Measurements from ENCODE around the gene KLK13. TPM values are rescaled to one million over a fixed set of nuclear protein-coding genes. Genes with fewer than 3 reads are reported as not detected.
A peak's percentile ranks its signal among the peaks of the same experiment; 100 is the strongest.

The KLK13 gene
- polyA plus RNA-seq, 3 donors: not detected

DNA sequence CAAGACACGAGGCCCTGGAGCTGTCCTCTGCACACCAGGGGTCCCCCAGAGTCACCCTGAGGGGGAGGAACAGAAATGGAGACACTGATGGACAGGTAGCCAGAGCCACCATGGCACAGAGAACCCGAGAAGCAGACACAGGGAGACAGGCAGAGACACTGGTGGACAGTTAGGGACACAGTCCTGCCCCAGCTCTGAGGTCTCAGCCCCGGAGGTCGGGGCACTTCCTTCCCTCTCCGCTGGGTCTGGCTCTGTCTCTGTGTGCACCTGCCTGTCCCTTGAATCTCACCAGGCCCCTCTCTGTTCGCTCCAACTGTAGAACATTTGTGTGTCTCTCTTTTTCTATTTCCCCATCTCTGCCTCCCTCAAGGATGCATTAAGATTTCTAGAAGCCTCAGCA lies 13.2 kb upstream of the KLK13 start:
- no peaks in the 10 kb centered on the region for H3K36me3 ChIP-seq (replicated peaks in 1 of 2; ENCODE audit: control insufficient read depth in 1 of 2, insufficient read depth in 2 of 2, low read length in 2 of 2)
- H3K4me1 Mint-ChIP-seq: no peaks in the 10 kb centered on the region
- no peaks in the 10 kb centered on the region for H3K27me3 ChIP-seq (ENCODE audit: control insufficient read depth in 2 of 2, insufficient read depth in 2 of 2, low read length in 2 of 2)
- intact Hi-C loops (cut with micrococcal nuclease): no loop called here
- peaks cover 0 to 14% (median 9%) of the 10 kb centered on the region in 7 donors for H3K9me3 Mint-ChIP-seq
- H2AFZ ChIP-seq (ENCODE audit: insufficient read depth, low read depth, low read length, poor library complexity, severe bottlenecking): no peak overlapping the region
- DNase-seq: no peak
- peaks cover 7 to 27% (median 16%) of the 10 kb centered on the region in 3 donors for H3K27me3 Mint-ChIP-seq (ENCODE audit: low read depth in 3 of 3)
- no peak overlapping the region for H3K27ac ChIP-seq (ENCODE audit: low read depth in 1 of 2, low read length in 2 of 2)
- no peak overlapping the region for H3K4me2 ChIP-seq (replicated peaks; ENCODE audit: extremely low read depth, low read length, poor library complexity, severe bottlenecking)
- no peak overlapping the region for H3K4me3 Mint-ChIP-seq
- H3K27ac Mint-ChIP-seq: no peak overlapping the region
- H4K20me1 ChIP-seq (ENCODE audit: insufficient read depth, low read length): no peaks in the 10 kb centered on the region
- 66% methylated on average over 4 of the region's 6 CpGs for WGBS (ENCODE audit: insufficient coverage)
- H3K4me1 ChIP-seq (ENCODE audit: control insufficient read depth in 1 of 2, insufficient read depth in 2 of 2, low read length in 2 of 2): no peaks in the 10 kb centered on the region
- no peak overlapping the region for H3K9ac ChIP-seq (ENCODE audit: insufficient read depth, low read length, poor library complexity, severe bottlenecking)
- H3K79me2 ChIP-seq (ENCODE audit: insufficient read depth, low read length): no peaks in the 10 kb centered on the region
- no peak overlapping the region for H3K4me3 ChIP-seq (replicated peaks in 1 of 3; ENCODE audit: low read depth in 2 of 3, low read length in 3 of 3)
- H3K9me3 ChIP-seq (replicated peaks in 1 of 2; ENCODE audit: control insufficient read depth in 1 of 2, insufficient read depth in 1 of 2, low read length in 2 of 2): peaks cover 0 to 11% of the 10 kb centered on the region in 2 donors
- H3K36me3 Mint-ChIP-seq: no peaks in the 10 kb centered on the region
- TF ChIP-seq, protein P1, sequence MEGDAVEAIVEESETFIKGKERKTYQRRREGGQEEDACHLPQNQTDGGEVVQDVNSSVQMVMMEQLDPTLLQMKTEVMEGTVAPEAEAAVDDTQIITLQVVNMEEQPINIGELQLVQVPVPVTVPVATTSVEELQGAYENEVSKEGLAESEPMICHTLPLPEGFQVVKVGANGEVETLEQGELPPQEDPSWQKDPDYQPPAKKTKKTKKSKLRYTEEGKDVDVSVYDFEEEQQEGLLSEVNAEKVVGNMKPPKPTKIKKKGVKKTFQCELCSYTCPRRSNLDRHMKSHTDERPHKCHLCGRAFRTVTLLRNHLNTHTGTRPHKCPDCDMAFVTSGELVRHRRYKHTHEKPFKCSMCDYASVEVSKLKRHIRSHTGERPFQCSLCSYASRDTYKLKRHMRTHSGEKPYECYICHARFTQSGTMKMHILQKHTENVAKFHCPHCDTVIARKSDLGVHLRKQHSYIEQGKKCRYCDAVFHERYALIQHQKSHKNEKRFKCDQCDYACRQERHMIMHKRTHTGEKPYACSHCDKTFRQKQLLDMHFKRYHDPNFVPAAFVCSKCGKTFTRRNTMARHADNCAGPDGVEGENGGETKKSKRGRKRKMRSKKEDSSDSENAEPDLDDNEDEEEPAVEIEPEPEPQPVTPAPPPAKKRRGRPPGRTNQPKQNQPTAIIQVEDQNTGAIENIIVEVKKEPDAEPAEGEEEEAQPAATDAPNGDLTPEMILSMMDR (IDR thresholded peaks at IDR 0.05): no peak

DNA sequence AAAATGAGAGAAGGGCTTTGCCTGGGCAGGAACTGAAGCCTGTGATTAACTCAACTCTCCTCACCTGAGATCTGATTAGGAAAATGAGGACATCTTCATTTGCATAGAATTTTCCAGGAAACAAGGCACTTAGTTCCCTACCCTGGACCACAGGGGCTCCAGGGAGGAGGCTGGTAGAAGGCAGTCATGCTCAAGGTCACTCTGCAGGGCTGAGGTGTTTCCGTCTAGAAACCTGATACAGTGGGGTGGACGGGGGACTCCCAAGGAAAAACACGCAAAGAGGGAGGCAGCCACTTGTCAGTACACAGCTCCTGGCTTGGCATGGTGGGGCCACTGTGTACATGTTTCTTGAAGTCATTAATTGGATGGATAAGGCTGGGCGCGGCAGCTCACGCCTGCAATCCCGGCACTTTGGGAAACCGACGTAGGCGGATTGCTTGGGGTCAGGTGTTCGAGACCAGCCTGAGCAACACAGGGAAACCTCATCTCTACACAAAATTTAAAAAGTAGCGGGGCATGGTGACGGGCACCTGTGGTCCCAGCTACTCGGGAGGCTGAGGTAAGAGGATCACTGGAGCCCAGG lies 11.8 kb upstream of the KLK13 start:
- Mint-ChIP-seq H3K27ac (peak overlapping the region in 1 of 7 donors; percentile 9), H3K36me3 (no peaks in the 10 kb centered on the region), H3K4me3 (no peak overlapping the region), H3K27me3 (ENCODE audit: low read depth in 3 of 3) (peaks cover 0 to 19% (median 9%) of the 10 kb centered on the region in 3 donors), H3K4me1 (no peaks in the 10 kb centered on the region), H3K9me3 (peaks cover 0 to 16% (median 10%) of the 10 kb centered on the region in 7 donors)
- WGBS (ENCODE audit: insufficient coverage): 69% methylated on average over 4 of the region's 14 CpGs
- Histone ChIP-seq H3K4me2 (replicated peaks; ENCODE audit: extremely low read depth, low read length, poor library complexity, severe bottlenecking) (no peak overlapping the region), H3K27me3 (ENCODE audit: control insufficient read depth in 2 of 2, insufficient read depth in 2 of 2, low read length in 2 of 2) (no peaks in the 10 kb centered on the region), H3K27ac (ENCODE audit: low read depth in 1 of 2, low read length in 2 of 2) (no peak overlapping the region), H2AFZ (ENCODE audit: insufficient read depth, low read depth, low read length, poor library complexity, severe bottlenecking) (no peak overlapping the region), H3K36me3 (replicated peaks in 1 of 2; ENCODE audit: control insufficient read depth in 1 of 2, insufficient read depth in 2 of 2, low read length in 2 of 2) (no peaks in the 10 kb centered on the region), H3K4me1 (ENCODE audit: control insufficient read depth in 1 of 2, insufficient read depth in 2 of 2, low read length in 2 of 2) (no peaks in the 10 kb centered on the region), H3K79me2 (ENCODE audit: insufficient read depth, low read length) (no peaks in the 10 kb centered on the region), H3K9ac (ENCODE audit: insufficient read depth, low read length, poor library complexity, severe bottlenecking) (no peak overlapping the region), H4K20me1 (ENCODE audit: insufficient read depth, low read length) (no peaks in the 10 kb centered on the region), H3K4me3 (replicated peaks in 1 of 3; ENCODE audit: low read depth in 2 of 3, low read length in 3 of 3) (no peak overlapping the region), H3K9me3 (replicated peaks in 1 of 2; ENCODE audit: control insufficient read depth in 1 of 2, insufficient read depth in 1 of 2, low read length in 2 of 2) (peaks cover 0 to 12% of the 10 kb centered on the region in 2 donors)
- TF ChIP-seq, protein P1 (IDR thresholded peaks at IDR 0.05): no peak
- DNase-seq: no peak
- intact Hi-C loops (cut with micrococcal nuclease): no loop called here
